GM12878 (cell line): Measurements from ENCODE around the gene PLPPR1. TPM values are rescaled to one million over a fixed set of nuclear protein-coding genes. Genes with fewer than 3 reads are reported as not detected.

Experiments
- ATAC-seq: fragments of 200-7000 bp; cut with Tn5 transposase; 3 replicates; pipeline ENCODE4 v1.9.1; 2020; ENCODE audit warnings: mild to moderate bottlenecking, moderate library complexity
- BruUV-seq: library from RNA; stranded (reverse); fragments of 400-500 nt; replicated peaks from 2 replicates; lab custom pipeline; 2021; lab: Mats Ljungman, UMichigan
- CTCF ChIA-PET: fragments of 300-600 bp; sonication (Branson Sonifier 250); formaldehyde crosslinking; extraction: SDS; loops from one replicate; lab custom pipeline; 2021; ENCODE audit warnings: inconsistent platforms; lab: Yijun Ruan, JAX
- POLR2A ChIA-PET: fragments of 350-600 bp; formaldehyde crosslinking; extraction: SDS; loops from one replicate; lab custom pipeline; 2021; ENCODE audit warnings: inconsistent platforms; lab: Charles Lee
- RAD21 ChIA-PET: fragments of 300-600 bp; sonication (Branson Sonifier 250); formaldehyde crosslinking; loops from one replicate; lab custom pipeline; 2023; ENCODE audit warnings: antibody characterized with exemption; ENCODE audit not compliant: unreplicated experiment; lab: Charles Lee
- SMC1A ChIA-PET: fragments of 300-600 bp; sonication (Branson Sonifier 250); formaldehyde crosslinking; loops from one replicate; lab custom pipeline; 2023; ENCODE audit not compliant: unreplicated experiment, uncharacterized antibody; lab: Charles Lee
- DNase-seq: peaks from one replicate; pipeline ENCODE4 v3.0.0-alpha.2; 2011; ENCODE audit warnings: low read depth, low spot score
- FAIRE-seq: peaks from 3 replicates; lab custom pipeline; 2011; peaks lifted over from hg19 to GRCh38; lab: Jason Lieb, UNC
- H2AFZ ChIP-seq: 2 replicates; pipeline ENCODE4 v1.6.0; 2011; ENCODE audit warnings: low read depth, low read length, control low read depth; ENCODE audit not compliant: control insufficient read depth
- H3K27ac ChIP-seq: 2 replicates; pipeline ENCODE4 v1.5.1; 2011; ENCODE audit warnings: control low read depth; ENCODE audit not compliant: control insufficient read depth, insufficient read depth
- H3K27me3 ChIP-seq, 2 experiments: replicated peaks in 1 of 2; 2 replicates each; pipeline versions ENCODE4 v1.6.0 to v1.6.1; 2011; ENCODE audit warnings: low read length in 1 of 2; ENCODE audit not compliant: control insufficient read depth in 2 of 2, insufficient read depth in 2 of 2
- H3K36me3 ChIP-seq, 2 experiments: 2 replicates each; pipeline ENCODE4 v1.5.1; 2011; ENCODE audit warnings: low read length in 1 of 2; ENCODE audit not compliant: control insufficient read depth in 2 of 2, insufficient read depth in 2 of 2
- H3K4me1 ChIP-seq: 2 replicates; pipeline ENCODE4 v1.6.1; 2011; ENCODE audit warnings: mild to moderate bottlenecking, low read length, moderate library complexity, mixed read lengths; ENCODE audit not compliant: control insufficient read depth, insufficient read depth
- H3K4me2 ChIP-seq: 2 replicates; pipeline ENCODE4 v1.6.0; 2011; ENCODE audit warnings: control low read depth; ENCODE audit not compliant: control insufficient read depth, insufficient read depth
- H3K4me3 ChIP-seq: fragments of 200-600 bp; sonication (generic); 2 replicates; pipeline ENCODE4 v1.5.1; 2016
- H3K79me2 ChIP-seq: 2 replicates; pipeline ENCODE4 v1.6.0; 2011; ENCODE audit warnings: low read length; ENCODE audit not compliant: control insufficient read depth, insufficient read depth
- H3K9ac ChIP-seq: 2 replicates; pipeline ENCODE4 v1.8.0; 2011; ENCODE audit warnings: low read length, control low read depth, mixed read lengths; ENCODE audit not compliant: control insufficient read depth, insufficient read depth
- H3K9me3 ChIP-seq: replicated peaks from 3 replicates; pipeline ENCODE4 v1.5.1; 2011; ENCODE audit warnings: mild to moderate bottlenecking, low read length; ENCODE audit not compliant: control insufficient read depth, insufficient read depth
- H4K20me1 ChIP-seq: 2 replicates; pipeline ENCODE4 v1.6.0; 2011; ENCODE audit not compliant: control insufficient read depth, insufficient read depth
- BRCA1 ChIP-seq: IDR thresholded peaks from 2 replicates; pipeline ENCODE4 v1.6.1; 2011; ENCODE audit warnings: low read depth, low read length, improper control_type of control experiment
- CEBPB ChIP-seq, 2 experiments: fragments of 150-350 bp in 1 of 2; IDR thresholded peaks; 2 replicates each; pipeline ENCODE4 v1.6.1; 2012 to 2014; ENCODE audit warnings: low read depth in 2 of 2, low read length in 2 of 2, borderline replicate concordance in 1 of 2, inconsistent platforms in 1 of 2
- CREB1 ChIP-seq: IDR thresholded peaks from 2 replicates; pipeline ENCODE4 v1.6.1; 2012; ENCODE audit warnings: low read depth, mild to moderate bottlenecking, inconsistent platforms
- EGR1 ChIP-seq, 2 experiments: IDR thresholded peaks; 1 replicate in 1 of 2; 2 replicates in 1 of 2; pipeline ENCODE4 v1.6.1; 2011 to 2012; ENCODE audit warnings: low read depth in 2 of 2, low read length in 2 of 2, borderline replicate concordance in 1 of 2, mild to moderate bottlenecking in 1 of 2, moderate library complexity in 1 of 2
- MEF2B ChIP-seq: fragments of 450-650 bp; IDR thresholded peaks from 2 replicates; pipeline ENCODE4 v1.6.1; 2018; ENCODE audit warnings: mild to moderate bottlenecking, moderate library complexity; ENCODE audit not compliant: partially characterized antibody, poor library complexity, severe bottlenecking
- MXI1 ChIP-seq: fragments of 150-350 bp; IDR thresholded peaks from 2 replicates; pipeline ENCODE4 v1.6.1; 2011; ENCODE audit warnings: low read depth, mild to moderate bottlenecking, inconsistent platforms, low read length, improper control_type of control experiment
- NFXL1 ChIP-seq: fragments of 450-650 bp; IDR thresholded peaks from 2 replicates; pipeline ENCODE4 v1.6.1; 2017; ENCODE audit warnings: antibody characterized with exemption, mild to moderate bottlenecking, borderline replicate concordance
- NR2C1 ChIP-seq: fragments of 450-650 bp; IDR thresholded peaks from 2 replicates; pipeline ENCODE4 v1.6.1; 2017; ENCODE audit warnings: antibody characterized with exemption, mild to moderate bottlenecking, moderate library complexity
- PRDM15 ChIP-seq: fragments of 450-650 bp; formaldehyde crosslinking; IDR thresholded peaks from 2 replicates; pipeline ENCODE4 v1.4.0; 2020; ENCODE audit warnings: mild to moderate bottlenecking, moderate library complexity
- RFX5 ChIP-seq: IDR thresholded peaks from 2 replicates; pipeline ENCODE4 v1.6.1; 2011; ENCODE audit warnings: low read depth, low read length, improper control_type of control experiment
- RUNX3 ChIP-seq: IDR thresholded peaks from 2 replicates; pipeline ENCODE4 v1.6.1; 2012; ENCODE audit warnings: low read length, inconsistent platforms
- SKIL ChIP-seq: fragments of 450-650 bp; IDR thresholded peaks from 2 replicates; pipeline ENCODE4 v1.6.1; 2017; ENCODE audit warnings: mild to moderate bottlenecking, low read depth, inconsistent platforms; ENCODE audit not compliant: poor library complexity, severe bottlenecking
- SREBF2 ChIP-seq: IDR thresholded peaks from 2 replicates; pipeline ENCODE4 v1.6.1; 2012; ENCODE audit warnings: mild to moderate bottlenecking, low read length
- ZNF217 ChIP-seq: fragments of 450-650 bp; IDR thresholded peaks from 2 replicates; pipeline ENCODE4 v1.6.1; 2017; ENCODE audit warnings: antibody characterized with exemption, mild to moderate bottlenecking
- ZNF622 ChIP-seq: fragments of 450-650 bp; IDR thresholded peaks from 2 replicates; pipeline ENCODE4 v1.6.1; 2017; ENCODE audit warnings: mild to moderate bottlenecking, inconsistent platforms
- WGBS: methylation state at CpG from one replicate; pipeline ENCODE4 v1.1.6; 2016; ENCODE audit warnings: low lambda C conversion rate; ENCODE audit not compliant: insufficient replicate concordance, insufficient coverage; ENCODE audit errors: missing lambda C conversion rate; 5-methylcytosine and 5-hydroxymethylcytosine counted together
- in situ Hi-C: fragments of 300-500 bp; cut with MboI; formaldehyde crosslinking; loops from 9 replicates; pipeline ENCODE4 v1.14.3; 2018; ENCODE audit warnings: mixed read lengths
- intact Hi-C: fragments of 100-400 bp; cut with micrococcal nuclease; formaldehyde crosslinking; loops from one replicate; pipeline ENCODE4 v1.14.2; 2022; ENCODE audit not compliant: unreplicated experiment
- polyA plus RNA-seq, 11 experiments: library from polyadenylated mRNA; depleted of rRNA in 4 of 11; unstranded in 6 of 11; stranded (reverse) in 5 of 11; fragments of >200 nt; fragmentation: Nextera tagmentation in 4 of 11; fragmentation: Illumina TruSeq in 1 of 11; extraction: Ambion mirVana in 4 of 11; extraction: Trizol in 1 of 11; gene quantifications; 1 replicate in 1 of 11; 2 replicates in 10 of 11; pipeline versions ENCODE4 v1.2.1 to v1.2.3, GENCODE V29; 2011 to 2016; ENCODE audit warnings: inconsistent platforms in 2 of 11, missing spikeins in 2 of 11, low read depth in 1 of 11
- total RNA-seq, 4 experiments: library from RNA; depleted of rRNA in 3 of 4; stranded (reverse); fragments of >200 nt in 3 of 4; fragmentation: Illumina TruSeq in 1 of 4; extraction: Trizol in 1 of 4; gene quantifications; 2 replicates each; pipeline versions ENCODE4 v1.2.1 to v1.2.3, GENCODE V29; 2013 to 2021

PLPPR1 gene
- total and polyA plus RNA-seq, 10 of the 15 experiments (the other 5 are each of a cell fraction or from before 2014, with no cell fraction given): 0.69 TPM; not detected in 9

GRCh38 chr9:101131326-101131725 lies 102.8 kb downstream of the PLPPR1 start:
- in situ Hi-C loops: no loop called here
- intact Hi-C loops: no loop called here

GRCh38 chr9:101132801-101133200 lies 104.3 kb downstream of the PLPPR1 start:
- TF ChIP-seq SKIL (no peak), MEF2B (no peak), BRCA1 (no peak), RUNX3 (no peak), ZNF217 (no peak), CREB1 (no peak), CEBPB (IDR thresholded peaks at IDR 0.05; ENCODE audit: borderline replicate concordance in 1 of 2, low read depth in 2 of 2, low read length in 2 of 2) (no peak), PRDM15 (CRISPR knock-in tag) (no peak), ZNF622 (no peak)
- no TSS peak for BruUV-seq
- Histone ChIP-seq H2AFZ (no peak overlapping the region), H3K4me2 (no peak overlapping the region), H3K4me3 (no peak overlapping the region), H3K9me3 (no peaks in the 10 kb centered on the region), H3K79me2 (no peaks in the 10 kb centered on the region), H4K20me1 (no peaks in the 10 kb centered on the region), H3K4me1 (no peaks in the 10 kb centered on the region), H3K36me3 (no peaks in the 10 kb centered on the region), H3K27me3 (no peaks in the 10 kb centered on the region), H3K27ac (no peak overlapping the region), H3K9ac (no peak overlapping the region)
- ChIA-PET CTCF (interaction anchor here (1.5 kb wide), 1 partner anchor 56 kb away, joined by 3 read pairs; no protein-coding TSS in a partner anchor), SMC1A (interaction anchor here (0.7 kb wide), 1 partner anchor 35 kb away, joined by 3 read pairs; no protein-coding TSS in a partner anchor), RAD21 (no interaction called here), POLR2A (no interaction called here)
- intact Hi-C loops: no loop called here
- in situ Hi-C loops: no loop called here
- DNase-seq (no peak), ATAC-seq (no peak), FAIRE-seq (no peak)

More at GRCh38 chr9:101131326-101131725, 102.8 kb downstream of the PLPPR1 start:
- no peaks in the 10 kb centered on the region for H4K20me1 ChIP-seq
- 44% methylated on average over 5 of the region's 5 CpGs for WGBS
- H3K36me3 ChIP-seq: no peaks in the 10 kb centered on the region
- ChIA-PET CTCF (interaction anchor here (1.5 kb wide), 1 partner anchor 58 kb away, joined by 3 read pairs; no protein-coding TSS in a partner anchor), SMC1A (interaction anchor here (1.3 kb wide), 1 partner anchor 36 kb away, joined by 3 read pairs; no protein-coding TSS in a partner anchor), POLR2A (no interaction called here), RAD21 (no interaction called here)
- DNase-seq (no peak), ATAC-seq (no peak), FAIRE-seq (no peak)
- no peak overlapping the region for H2AFZ ChIP-seq
- no peaks in the 10 kb centered on the region for H3K79me2 ChIP-seq
- H3K4me2 ChIP-seq: no peak overlapping the region
- no peak overlapping the region for H3K4me3 ChIP-seq
- no peak overlapping the region for H3K27ac ChIP-seq
- TF ChIP-seq RFX5: no peak
- no peak for TF ChIP-seq NR2C1
- no peak for TF ChIP-seq EGR1 (IDR thresholded peaks at IDR 0.05; ENCODE audit: borderline replicate concordance in 1 of 2, low read depth in 2 of 2, low read length in 2 of 2)
- TF ChIP-seq MXI1: no peak
- TF ChIP-seq NFXL1: no peak
- TF ChIP-seq ZNF622: no peak
- TF ChIP-seq SREBF2: no peak
- no peak for TF ChIP-seq RUNX3
- no peak overlapping the region for H3K9ac ChIP-seq
- H3K4me1 ChIP-seq: peaks cover 1% of the 10 kb centered on the region
- no TSS peak for BruUV-seq
- no peaks in the 10 kb centered on the region for H3K27me3 ChIP-seq
- H3K9me3 ChIP-seq: no peaks in the 10 kb centered on the region
